Liver (tissue), 9 donors: ENCODE data around the gene ARMC2. TPM values are rescaled to one million over a fixed set of nuclear protein-coding genes. Genes with fewer than 3 reads are reported as not detected.

Experiments
- DNase-seq: peaks from one replicate; pipeline ENCODE4 v3.0.0-alpha.2; 2017; ENCODE audit warnings: low spot score
- H3K27ac ChIP-seq, 2 donors: one replicate each; pipeline ENCODE4 v1.7.0; 2013; ENCODE audit warnings: inconsistent platforms in 2 of 2, low read length in 2 of 2, control low read depth in 1 of 2, low read depth in 1 of 2, mild to moderate bottlenecking in 1 of 2
- H3K27me3 ChIP-seq, 4 donors: one replicate each; pipeline versions ENCODE4 v1.6.1 to v1.7.0; 2013; ENCODE audit warnings: low read length in 3 of 4, inconsistent platforms in 1 of 4, mild to moderate bottlenecking in 1 of 4, moderate library complexity in 1 of 4; ENCODE audit not compliant: control insufficient read depth in 4 of 4, insufficient read depth in 4 of 4
- H3K36me3 ChIP-seq, 4 donors: one replicate each; pipeline versions ENCODE4 v1.6.1 to v1.7.0; 2013; ENCODE audit warnings: low read length in 3 of 4, mild to moderate bottlenecking in 3 of 4, low read depth in 1 of 4, moderate library complexity in 1 of 4; ENCODE audit not compliant: control insufficient read depth in 4 of 4, insufficient read depth in 3 of 4
- H3K4me1 ChIP-seq, 4 donors: one replicate each; pipeline versions ENCODE4 v1.6.1 to v1.7.0; 2013; ENCODE audit warnings: low read length in 3 of 4, mild to moderate bottlenecking in 3 of 4, moderate library complexity in 1 of 4; ENCODE audit not compliant: control insufficient read depth in 4 of 4, insufficient read depth in 4 of 4
- H3K4me3 ChIP-seq, 3 donors: one replicate each; pipeline versions ENCODE4 v1.6.1 to v1.7.0; 2013; ENCODE audit warnings: low read length in 3 of 3, control low read depth in 1 of 3, low read depth in 1 of 3, mild to moderate bottlenecking in 1 of 3
- H3K9ac ChIP-seq, 2 donors: one replicate each; pipeline ENCODE4 v1.7.0; 2013; ENCODE audit warnings: low read length in 2 of 2, mild to moderate bottlenecking in 2 of 2, moderate library complexity in 2 of 2, control low read depth in 1 of 2, low read depth in 1 of 2
- H3K9me3 ChIP-seq, 4 donors: one replicate each; pipeline versions ENCODE4 v1.6.1 to v1.7.0; 2013; ENCODE audit warnings: low read length in 3 of 4; ENCODE audit not compliant: control insufficient read depth in 4 of 4
- FOXA1 ChIP-seq: IDR thresholded peaks from 2 replicates; pipeline ENCODE4 v1.6.1; 2016; ENCODE audit warnings: antibody characterized with exemption
- FOXA2 ChIP-seq: IDR thresholded peaks from 2 replicates; pipeline ENCODE4 v1.6.1; 2016; ENCODE audit warnings: antibody characterized with exemption
- GABPA ChIP-seq, 2 donors: IDR thresholded peaks in 1 of 2; conservative IDR thresholded peaks in 1 of 2; 2 replicates each; pipeline ENCODE4 v1.6.1; 2016; ENCODE audit warnings: antibody characterized with exemption in 2 of 2, mild to moderate bottlenecking in 1 of 2, moderate library complexity in 1 of 2
- HNF4A ChIP-seq, 2 donors: conservative IDR thresholded peaks; 2 replicates each; pipeline ENCODE4 v1.6.1; 2016; ENCODE audit warnings: antibody characterized with exemption in 2 of 2, mild to moderate bottlenecking in 2 of 2
- HNF4G ChIP-seq: IDR thresholded peaks from 2 replicates; pipeline ENCODE4 v1.6.1; 2016; ENCODE audit warnings: antibody characterized with exemption
- JUND ChIP-seq, 2 donors: IDR thresholded peaks; 2 replicates each; pipeline ENCODE4 v1.6.1; 2016; ENCODE audit warnings: antibody characterized with exemption in 2 of 2
- RAD21 ChIP-seq, 2 donors: IDR thresholded peaks; 2 replicates each; pipeline ENCODE4 v1.6.1; 2016; ENCODE audit warnings: antibody characterized with exemption in 2 of 2, mild to moderate bottlenecking in 2 of 2
- SP1 ChIP-seq: IDR thresholded peaks from 2 replicates; pipeline ENCODE4 v1.6.1; 2018; ENCODE audit warnings: antibody characterized with exemption, mild to moderate bottlenecking
- YY1 ChIP-seq: IDR thresholded peaks from 2 replicates; pipeline ENCODE4 v1.6.1; 2016; ENCODE audit warnings: antibody characterized with exemption, mild to moderate bottlenecking
- WGBS: extraction: QIAGEN DNeasy Blood & Tissue Kit; methylation state at CpG from one replicate; pipeline ENCODE4 v1.1.7; 2013; 5-methylcytosine and 5-hydroxymethylcytosine counted together
- polyA plus RNA-seq, 2 donors: library from polyadenylated mRNA; stranded (reverse) in 1 of 2; unstranded in 1 of 2; fragments of 200-250 nt in 1 of 2; fragments of >200 nt in 1 of 2; fragmentation: Nextera tagmentation in 1 of 2; extraction: Ambion mirVana in 1 of 2; gene quantifications; one replicate each; pipeline versions ENCODE4 v1.2.1 to v1.2.3, GENCODE V29; 2013 to 2015
- total RNA-seq, 2 donors: library from RNA; depleted of rRNA; stranded (reverse); fragments of >200 nt; gene quantifications; one replicate each; pipeline ENCODE4 v1.2.3, GENCODE V29; 2014
- TF ChIP-seq, protein P1 (sequence below): IDR thresholded peaks from 2 replicates; pipeline ENCODE4 v1.6.1; 2016; ENCODE audit warnings: antibody characterized with exemption
- TF ChIP-seq, protein P2 (sequence below): IDR thresholded peaks from 2 replicates; pipeline ENCODE4 v1.6.1; 2016; ENCODE audit warnings: antibody characterized with exemption
- TF ChIP-seq, protein P3 (sequence below): IDR thresholded peaks from 2 replicates; pipeline ENCODE4 v1.6.1; 2016; ENCODE audit warnings: antibody characterized with exemption
- TF ChIP-seq, protein P4 (sequence below): IDR thresholded peaks from 2 replicates; pipeline ENCODE4 v1.6.1; 2016; ENCODE audit warnings: antibody characterized with exemption, mild to moderate bottlenecking
- donor health status: healthy.
- donor health status: healthy.
- donor health status: healthy.
- donor health status: healthy.
- donor health status: healthy.

The ARMC2 gene
- total and polyA plus RNA-seq, 4 donors = 0.24 to 1.5 (median 0.73) TPM

DNA sequence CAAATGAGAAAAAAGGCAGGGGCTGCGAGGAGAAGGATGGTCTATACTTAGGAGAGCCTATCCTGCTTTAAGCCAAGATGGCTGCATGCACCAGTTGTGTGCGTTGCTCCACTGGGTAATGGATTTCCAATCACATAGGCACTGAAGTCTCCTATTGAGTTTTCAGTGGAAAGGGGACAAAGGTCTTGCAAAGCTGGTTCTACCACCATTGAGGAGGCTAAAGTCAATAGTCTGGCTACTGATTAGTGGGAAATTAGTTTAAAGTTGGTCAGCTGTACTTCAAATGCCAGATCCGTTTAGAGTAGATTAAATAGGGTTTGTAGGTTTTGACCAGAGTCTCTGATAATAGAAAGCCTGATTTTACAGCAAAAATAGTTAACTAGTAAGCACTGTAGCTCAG, 141.5 kb downstream of the ARMC2 start (continued):
- TF ChIP-seq HNF4G (peak; percentile 67), RAD21 (IDR thresholded peaks at IDR 0.05) (peak in 1 of 2 donors; percentile 43), JUND (IDR thresholded peaks at IDR 0.05) (peak; percentile 32 to 33), FOXA1 (peak; percentile 43)
- TF ChIP-seq, protein P1, sequence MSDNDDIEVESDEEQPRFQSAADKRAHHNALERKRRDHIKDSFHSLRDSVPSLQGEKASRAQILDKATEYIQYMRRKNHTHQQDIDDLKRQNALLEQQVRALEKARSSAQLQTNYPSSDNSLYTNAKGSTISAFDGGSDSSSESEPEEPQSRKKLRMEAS = no peak
- TF ChIP-seq, protein P2, sequence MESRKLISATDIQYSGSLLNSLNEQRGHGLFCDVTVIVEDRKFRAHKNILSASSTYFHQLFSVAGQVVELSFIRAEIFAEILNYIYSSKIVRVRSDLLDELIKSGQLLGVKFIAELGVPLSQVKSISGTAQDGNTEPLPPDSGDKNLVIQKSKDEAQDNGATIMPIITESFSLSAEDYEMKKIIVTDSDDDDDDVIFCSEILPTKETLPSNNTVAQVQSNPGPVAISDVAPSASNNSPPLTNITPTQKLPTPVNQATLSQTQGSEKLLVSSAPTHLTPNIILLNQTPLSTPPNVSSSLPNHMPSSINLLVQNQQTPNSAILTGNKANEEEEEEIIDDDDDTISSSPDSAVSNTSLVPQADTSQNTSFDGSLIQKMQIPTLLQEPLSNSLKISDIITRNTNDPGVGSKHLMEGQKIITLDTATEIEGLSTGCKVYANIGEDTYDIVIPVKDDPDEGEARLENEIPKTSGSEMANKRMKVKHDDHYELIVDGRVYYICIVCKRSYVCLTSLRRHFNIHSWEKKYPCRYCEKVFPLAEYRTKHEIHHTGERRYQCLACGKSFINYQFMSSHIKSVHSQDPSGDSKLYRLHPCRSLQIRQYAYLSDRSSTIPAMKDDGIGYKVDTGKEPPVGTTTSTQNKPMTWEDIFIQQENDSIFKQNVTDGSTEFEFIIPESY = no peak

DNA sequence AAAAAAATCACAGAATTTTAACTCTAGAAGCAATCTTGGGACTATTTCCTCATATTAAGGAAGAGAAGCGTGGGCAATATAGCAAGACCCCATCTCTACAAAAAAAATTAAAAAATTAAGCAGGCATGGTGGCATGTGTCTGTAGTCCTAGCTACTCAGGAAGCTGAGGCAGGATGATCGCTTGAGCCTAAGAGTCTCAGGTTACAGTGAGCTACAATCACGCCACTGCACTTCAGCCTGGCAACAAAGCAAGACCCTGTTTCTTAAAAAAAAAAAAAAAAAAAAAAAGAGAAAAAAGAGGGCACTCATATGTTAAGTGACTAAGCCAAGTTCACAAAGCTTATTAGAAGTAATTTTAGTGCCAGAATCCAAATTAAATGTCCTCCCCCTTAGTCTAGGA, 145.7 kb downstream of the ARMC2 start:
- DNase-seq = no peak
- TF ChIP-seq, protein P3, sequence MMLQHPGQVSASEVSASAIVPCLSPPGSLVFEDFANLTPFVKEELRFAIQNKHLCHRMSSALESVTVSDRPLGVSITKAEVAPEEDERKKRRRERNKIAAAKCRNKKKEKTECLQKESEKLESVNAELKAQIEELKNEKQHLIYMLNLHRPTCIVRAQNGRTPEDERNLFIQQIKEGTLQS = no peak
- TF ChIP-seq HNF4G (no peak), FOXA1 (no peak), YY1 (no peak), SP1 (no peak), GABPA (IDR thresholded peaks at IDR 0.05 in 1 of 2, conservative IDR thresholded peaks at IDR 0.05 in 1 of 2) (no peak), HNF4A (conservative IDR thresholded peaks at IDR 0.05) (no peak), FOXA2 (no peak), JUND (IDR thresholded peaks at IDR 0.05) (no peak)
- TF ChIP-seq, protein P1 = no peak
- TF ChIP-seq, protein P4, sequence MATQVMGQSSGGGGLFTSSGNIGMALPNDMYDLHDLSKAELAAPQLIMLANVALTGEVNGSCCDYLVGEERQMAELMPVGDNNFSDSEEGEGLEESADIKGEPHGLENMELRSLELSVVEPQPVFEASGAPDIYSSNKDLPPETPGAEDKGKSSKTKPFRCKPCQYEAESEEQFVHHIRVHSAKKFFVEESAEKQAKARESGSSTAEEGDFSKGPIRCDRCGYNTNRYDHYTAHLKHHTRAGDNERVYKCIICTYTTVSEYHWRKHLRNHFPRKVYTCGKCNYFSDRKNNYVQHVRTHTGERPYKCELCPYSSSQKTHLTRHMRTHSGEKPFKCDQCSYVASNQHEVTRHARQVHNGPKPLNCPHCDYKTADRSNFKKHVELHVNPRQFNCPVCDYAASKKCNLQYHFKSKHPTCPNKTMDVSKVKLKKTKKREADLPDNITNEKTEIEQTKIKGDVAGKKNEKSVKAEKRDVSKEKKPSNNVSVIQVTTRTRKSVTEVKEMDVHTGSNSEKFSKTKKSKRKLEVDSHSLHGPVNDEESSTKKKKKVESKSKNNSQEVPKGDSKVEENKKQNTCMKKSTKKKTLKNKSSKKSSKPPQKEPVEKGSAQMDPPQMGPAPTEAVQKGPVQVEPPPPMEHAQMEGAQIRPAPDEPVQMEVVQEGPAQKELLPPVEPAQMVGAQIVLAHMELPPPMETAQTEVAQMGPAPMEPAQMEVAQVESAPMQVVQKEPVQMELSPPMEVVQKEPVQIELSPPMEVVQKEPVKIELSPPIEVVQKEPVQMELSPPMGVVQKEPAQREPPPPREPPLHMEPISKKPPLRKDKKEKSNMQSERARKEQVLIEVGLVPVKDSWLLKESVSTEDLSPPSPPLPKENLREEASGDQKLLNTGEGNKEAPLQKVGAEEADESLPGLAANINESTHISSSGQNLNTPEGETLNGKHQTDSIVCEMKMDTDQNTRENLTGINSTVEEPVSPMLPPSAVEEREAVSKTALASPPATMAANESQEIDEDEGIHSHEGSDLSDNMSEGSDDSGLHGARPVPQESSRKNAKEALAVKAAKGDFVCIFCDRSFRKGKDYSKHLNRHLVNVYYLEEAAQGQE = no peak
- 98% methylated on average over 3 of the region's 3 CpGs for WGBS
- no peak overlapping the region for H3K9ac ChIP-seq
- peaks cover 2 to 32% (median 15%) of the 10 kb centered on the region in 4 donors for H3K36me3 ChIP-seq
- H3K4me3 ChIP-seq = no peak overlapping the region
- H3K4me1 ChIP-seq = peaks cover 0 to 10% (median 4%) of the 10 kb centered on the region in 4 donors
- H3K9me3 ChIP-seq = no peaks in the 10 kb centered on the region
- no peak overlapping the region for H3K27ac ChIP-seq
- H3K27me3 ChIP-seq = no peaks in the 10 kb centered on the region

DNA sequence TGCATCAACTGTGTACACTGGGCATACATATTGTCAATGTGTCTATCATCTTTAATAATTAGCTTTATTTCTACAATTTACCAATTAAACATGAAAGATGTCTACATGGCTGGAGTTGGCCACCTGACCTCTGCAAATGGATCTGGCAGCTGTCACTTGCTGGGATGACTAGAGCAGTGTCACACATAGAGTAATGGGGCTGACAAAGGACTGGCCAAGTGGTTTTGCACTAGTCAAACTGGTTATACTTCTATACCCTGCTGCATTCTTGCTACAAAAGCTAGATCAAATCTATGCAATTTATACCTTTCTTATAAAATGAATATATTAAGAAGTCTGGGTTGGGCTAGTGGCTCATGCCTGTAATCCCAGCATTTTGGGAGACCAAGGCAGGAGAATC, 147.1 kb downstream of the ARMC2 start:
- H3K4me1 ChIP-seq = peaks cover 0 to 2% (median 1%) of the 10 kb centered on the region in 4 donors
- no peak for TF ChIP-seq FOXA1
- TF ChIP-seq, protein P4 = no peak
- H3K36me3 ChIP-seq = peaks cover under 1 to 36% (median 14%) of the 10 kb centered on the region in 4 donors

More for the DNA sequence above, 147.1 kb downstream of the ARMC2 start:
- Histone ChIP-seq H3K27ac (no peak overlapping the region), H3K9me3 (no peaks in the 10 kb centered on the region), H3K9ac (no peak overlapping the region), H3K27me3 (no peaks in the 10 kb centered on the region), H3K4me3 (no peak overlapping the region)
- DNase-seq = no peak
